Upper lobe of left lung (tissue), 6 donors: ENCODE results near the gene KIF6. TPM values are rescaled to one million over a fixed set of nuclear protein-coding genes. Genes with fewer than 3 reads are reported as not detected.

ENCODE experiments used
- ATAC-seq, 2 donors: fragments of 200-7000 bp; cut with Tn5 transposase; one replicate each; pipeline ENCODE4 v1.9.1; 2022; ENCODE audit warnings: mild to moderate bottlenecking in 2 of 2, moderate library complexity in 2 of 2; ENCODE audit not compliant: low FRiP score in 2 of 2
- DNase-seq, 2 donors: peaks; one replicate each; pipeline ENCODE4 v3.0.0-alpha.2; 2019 to 2020
- H3K27ac ChIP-seq, 4 donors: fragments of 200-600 bp; sonication (generic); one replicate each; pipeline ENCODE4 v1.5.1; 2016 to 2019
- H3K27me3 ChIP-seq, 4 donors: fragments of 200-600 bp; sonication (generic); one replicate each; pipeline ENCODE4 v1.5.1; 2017 to 2019
- H3K36me3 ChIP-seq, 4 donors: fragments of 200-600 bp; sonication (generic); one replicate each; pipeline ENCODE4 v1.5.1; 2016 to 2019
- H3K4me1 ChIP-seq, 4 donors: fragments of 200-600 bp; sonication (generic); one replicate each; pipeline ENCODE4 v1.5.1; 2018 to 2019
- H3K4me3 ChIP-seq, 4 donors: fragments of 200-600 bp; sonication (generic); one replicate each; pipeline ENCODE4 v1.5.1; 2017 to 2019; ENCODE audit warnings: mild to moderate bottlenecking in 2 of 4, moderate library complexity in 1 of 4
- H3K9me3 ChIP-seq, 4 donors: fragments of 200-600 bp; sonication (generic); one replicate each; pipeline ENCODE4 v1.5.1; 2018 to 2019
- CTCF ChIP-seq, 6 experiments: fragments of 450-650 bp in 4 of 6; fragments of 200-600 bp in 2 of 6; sonication (generic) in 2 of 6; IDR thresholded peaks; one replicate each; pipeline ENCODE4 v1.5.1; 2016 to 2019; ENCODE audit warnings: antibody characterized with exemption in 6 of 6
- EP300 ChIP-seq, 4 donors: sonication (generic); formaldehyde crosslinking; IDR thresholded peaks; one replicate each; pipeline ENCODE4 v1.5.1; 2017; ENCODE audit warnings: antibody characterized with exemption in 4 of 4, control low read depth in 2 of 4
- POLR2A ChIP-seq, 4 donors: fragments of 450-650 bp; IDR thresholded peaks; one replicate each; pipeline ENCODE4 v1.5.1; 2016 to 2017; ENCODE audit warnings: antibody characterized with exemption in 4 of 4, mild to moderate bottlenecking in 2 of 4
- POLR2AphosphoS5 ChIP-seq, 2 donors: sonication (generic); formaldehyde crosslinking; IDR thresholded peaks; one replicate each; pipeline ENCODE4 v1.5.1; 2017; ENCODE audit warnings: antibody characterized with exemption in 2 of 2
- WGBS, 2 donors: methylation state at CpG; one replicate each; pipeline ENCODE4 v1.1.5; 2017 to 2018; 5-methylcytosine and 5-hydroxymethylcytosine counted together
- total RNA-seq, 6 donors: library from RNA; depleted of rRNA in 4 of 6; stranded (reverse); fragments of >200 nt in 4 of 6; gene quantifications; one replicate each; pipeline versions ENCODE4 v1.1.0 to v1.2.1, GENCODE V29; 2016 to 2021
- donor health status: DM: no; HTN: no; CAD: no; lungs with moderate emphysema.
- donor health status: DM: no; HTN: yes; CAD: no; lungs with severe emphysema.

Gene KIF6
- total RNA-seq, 6 donors from 2014 or later: 0.55 to 7.9 (median 1.5) TPM

- H3K9me3 ChIP-seq: no peaks in the 10 kb centered on the region
- H3K4me1 ChIP-seq: no peaks in the 10 kb centered on the region
- no peak overlapping the region for H3K4me3 ChIP-seq
- ATAC-seq: no peak
- no peak for TF ChIP-seq POLR2AphosphoS5 (IDR thresholded peaks at IDR 0.05)
- TF ChIP-seq POLR2A (IDR thresholded peaks at IDR 0.05): no peak
- TF ChIP-seq EP300 (IDR thresholded peaks at IDR 0.05): no peak
- TF ChIP-seq CTCF (IDR thresholded peaks at IDR 0.05): no peak
- H3K27ac ChIP-seq: no peak overlapping the region
- 78 to 82% methylated on average over 6 of the region's 6 CpGs for WGBS, 2 donors
- no peak for DNase-seq
- H3K27me3 ChIP-seq: no peaks in the 10 kb centered on the region
- no peaks in the 10 kb centered on the region for H3K36me3 ChIP-seq
These were observed 38.2 kb downstream of the KIF6 start for GRCh38 chr6:39686976-39687375.

GRCh38 chr6:39685938-39686337 lies 39.3 kb downstream of the KIF6 start:
- Histone ChIP-seq H3K27me3 (no peaks in the 10 kb centered on the region), H3K36me3 (no peaks in the 10 kb centered on the region), H3K9me3 (no peaks in the 10 kb centered on the region), H3K4me1 (no peaks in the 10 kb centered on the region), H3K4me3 (no peak overlapping the region), H3K27ac (no peak overlapping the region)
- ATAC-seq (no peak), DNase-seq (no peak)
- TF ChIP-seq EP300 (IDR thresholded peaks at IDR 0.05) (no peak), CTCF (IDR thresholded peaks at IDR 0.05) (no peak), POLR2A (IDR thresholded peaks at IDR 0.05) (no peak), POLR2AphosphoS5 (IDR thresholded peaks at IDR 0.05) (no peak)
- 71 to 78% methylated on average over 1 of the region's 1 CpG for WGBS, 2 donors

- no peak for DNase-seq
- Histone ChIP-seq H3K36me3 (no peaks in the 10 kb centered on the region), H3K4me3 (no peak overlapping the region), H3K9me3 (no peaks in the 10 kb centered on the region), H3K27ac (no peak overlapping the region), H3K4me1 (no peaks in the 10 kb centered on the region), H3K27me3 (no peaks in the 10 kb centered on the region)
- no peak for ATAC-seq
- TF ChIP-seq POLR2A (IDR thresholded peaks at IDR 0.05) (no peak), CTCF (IDR thresholded peaks at IDR 0.05) (no peak), POLR2AphosphoS5 (IDR thresholded peaks at IDR 0.05) (no peak), EP300 (IDR thresholded peaks at IDR 0.05) (no peak)
- 53 to 77% methylated on average over 2 of the region's 2 CpGs for WGBS, 2 donors
These were observed 39.8 kb downstream of the KIF6 start for GRCh38 chr6:39685489-39685826.

GRCh38 chr6:39684790-39685488 lies 40.3 kb downstream of the KIF6 start:
- Histone ChIP-seq H3K4me3 (no peak overlapping the region), H3K9me3 (no peaks in the 10 kb centered on the region), H3K27ac (no peak overlapping the region), H3K4me1 (no peaks in the 10 kb centered on the region), H3K36me3 (no peaks in the 10 kb centered on the region), H3K27me3 (no peaks in the 10 kb centered on the region)
- no peak for DNase-seq
- TF ChIP-seq EP300 (IDR thresholded peaks at IDR 0.05) (no peak), POLR2AphosphoS5 (IDR thresholded peaks at IDR 0.05) (no peak), CTCF (IDR thresholded peaks at IDR 0.05) (no peak), POLR2A (IDR thresholded peaks at IDR 0.05) (no peak)
- ATAC-seq: peak in 1 of 2 donors; percentile 49
- 58 to 59% methylated on average over 3 of the region's 3 CpGs for WGBS, 2 donors

GRCh38 chr6:39681674-39682121 lies 43.5 kb downstream of the KIF6 start:
- ATAC-seq: no peak
- no peaks in the 10 kb centered on the region for H3K36me3 ChIP-seq
- no peaks in the 10 kb centered on the region for H3K4me1 ChIP-seq
- WGBS, 2 donors: 42 to 53% methylated on average over 4 of the region's 4 CpGs
- H3K4me3 ChIP-seq: no peak overlapping the region
- TF ChIP-seq EP300 (IDR thresholded peaks at IDR 0.05) (no peak), CTCF (IDR thresholded peaks at IDR 0.05) (no peak), POLR2AphosphoS5 (IDR thresholded peaks at IDR 0.05) (no peak), POLR2A (IDR thresholded peaks at IDR 0.05) (no peak)
- DNase-seq: no peak
- H3K9me3 ChIP-seq: no peaks in the 10 kb centered on the region
- H3K27me3 ChIP-seq: no peaks in the 10 kb centered on the region
- no peak overlapping the region for H3K27ac ChIP-seq
